ENCODE data around the gene E2F2. TPM values are rescaled to one million over a fixed set of nuclear protein-coding genes. Genes with fewer than 3 reads are reported as not detected.

Gene E2F2
- total RNA-seq, 4 donors from 2014 or later, result 4.5 to 12.9 (median 8.4) TPM

- 88% methylated on average over 4 of the region's 4 CpGs for WGBS
- Histone ChIP-seq H3K4me1 (peaks cover 16% of the 10 kb centered on the region), H3K27me3 (no peaks in the 10 kb centered on the region), H3K36me3 (no peaks in the 10 kb centered on the region), H3K4me3 (no peak overlapping the region), H3K27ac (no peak overlapping the region), H3K9me3 (no peaks in the 10 kb centered on the region)
- DNase-seq (ENCODE audit: low spot score in 2 of 2), result no peak
- no peak for TF ChIP-seq POLR2A (IDR thresholded peaks at IDR 0.05)
These were observed 39.1 kb upstream of the E2F2 start for GRCh38 chr1:23570001-23570691.

- no peaks in the 10 kb centered on the region for H3K9me3 ChIP-seq
- H3K4me3 ChIP-seq, result peak overlapping the region; percentile 63
- WGBS, result 52% methylated on average over 16 of the region's 16 CpGs
- DNase-seq (ENCODE audit: low spot score in 2 of 2), result no peak
- no peaks in the 10 kb centered on the region for H3K27me3 ChIP-seq
- H3K4me1 ChIP-seq, result peaks cover 28% of the 10 kb centered on the region
- no peaks in the 10 kb centered on the region for H3K36me3 ChIP-seq
- H3K27ac ChIP-seq, result peak overlapping the region; percentile 79
- TF ChIP-seq CTCF (IDR thresholded peaks at IDR 0.05) (no peak), POLR2AphosphoS5 (IDR thresholded peaks at IDR 0.05) (no peak), EP300 (IDR thresholded peaks at IDR 0.05) (no peak)
These were observed 37.8 kb upstream of the E2F2 start for GRCh38 chr1:23568608-23569383.

DNA sequence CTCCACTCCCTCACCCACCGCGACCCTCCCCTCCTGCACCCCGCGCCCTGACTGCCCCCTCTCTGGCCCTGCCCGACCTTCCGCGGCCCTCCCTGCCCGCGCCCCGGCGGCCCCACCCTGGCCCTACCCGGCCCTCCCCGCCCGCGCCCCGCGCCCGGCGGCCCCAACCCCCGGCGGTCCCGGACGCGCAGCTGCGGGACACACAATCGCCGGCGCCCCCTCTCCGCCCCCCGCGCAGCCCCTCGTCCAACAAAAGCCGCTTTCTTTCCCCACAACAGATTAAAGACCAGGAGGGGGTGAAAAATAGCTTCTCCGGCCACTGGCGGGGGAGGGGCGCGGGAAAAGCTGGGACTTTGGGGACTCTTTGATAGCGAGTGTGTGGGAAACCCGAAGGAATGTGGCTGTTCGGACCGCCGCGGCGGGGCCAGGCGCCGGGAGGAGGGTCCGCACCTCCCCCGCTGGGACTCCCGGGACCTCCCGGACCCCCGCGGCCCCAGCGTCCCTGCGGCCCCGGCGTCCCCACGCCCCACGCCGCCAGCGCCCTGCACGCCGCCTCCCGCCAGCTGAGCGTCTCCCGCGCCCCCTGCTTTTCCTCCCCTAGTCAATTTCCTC is 37.1 kb upstream of the E2F2 start:
- Histone ChIP-seq H3K4me3 (peak overlapping the region; percentile 63), H3K4me1 (peaks cover 35% of the 10 kb centered on the region), H3K27me3 (no peaks in the 10 kb centered on the region), H3K36me3 (no peaks in the 10 kb centered on the region), H3K27ac (peak overlapping the region; percentile 79), H3K9me3 (no peaks in the 10 kb centered on the region)
- no peak for DNase-seq (ENCODE audit: low spot score in 2 of 2)
- TF ChIP-seq POLR2A (IDR thresholded peaks at IDR 0.05) (no peak), POLR2AphosphoS5 (IDR thresholded peaks at IDR 0.05) (no peak), CTCF (IDR thresholded peaks at IDR 0.05) (no peak), EP300 (IDR thresholded peaks at IDR 0.05) (no peak)
- 2% methylated on average over 29 of the region's 66 CpGs for WGBS

GRCh38 chr1:23567629-23567995 is 36.6 kb upstream of the E2F2 start:
- no peaks in the 10 kb centered on the region for H3K9me3 ChIP-seq
- H3K4me1 ChIP-seq, result peaks cover 40% of the 10 kb centered on the region
- H3K4me3 ChIP-seq, result peak overlapping the region; percentile 63
- WGBS, result 80% methylated on average over 11 of the region's 15 CpGs
- H3K27ac ChIP-seq, result peak overlapping the region; percentile 79
- H3K27me3 ChIP-seq, result no peaks in the 10 kb centered on the region
- no peaks in the 10 kb centered on the region for H3K36me3 ChIP-seq
- TF ChIP-seq POLR2AphosphoS5 (IDR thresholded peaks at IDR 0.05) (no peak), CTCF (IDR thresholded peaks at IDR 0.05) (no peak), POLR2A (IDR thresholded peaks at IDR 0.05) (no peak), EP300 (IDR thresholded peaks at IDR 0.05) (no peak)
- DNase-seq (ENCODE audit: low spot score in 2 of 2), result no peak

GRCh38 chr1:23566304-23566703 is 35.3 kb upstream of the E2F2 start:
- TF ChIP-seq CTCF (IDR thresholded peaks at IDR 0.05) (no peak), POLR2AphosphoS5 (IDR thresholded peaks at IDR 0.05) (no peak), EP300 (IDR thresholded peaks at IDR 0.05) (no peak)
- no peaks in the 10 kb centered on the region for H3K27me3 ChIP-seq
- no peaks in the 10 kb centered on the region for H3K36me3 ChIP-seq
- H3K4me3 ChIP-seq, result no peak overlapping the region
- H3K9me3 ChIP-seq, result no peaks in the 10 kb centered on the region
- peaks cover 52% of the 10 kb centered on the region for H3K4me1 ChIP-seq
- no peak overlapping the region for H3K27ac ChIP-seq
- 91% methylated on average over 6 of the region's 6 CpGs for WGBS
- DNase-seq (ENCODE audit: low spot score in 2 of 2), result no peak
